Anterior cingulate cortex (tissue), 58 donors: ENCODE measurements around the gene PVALB.

Experiments
- DNase-seq, 58 donors: peaks; one replicate each; lab custom pipeline; 2025; lab: John Stamatoyannopoulos, UW

PVALB gene

DNA sequence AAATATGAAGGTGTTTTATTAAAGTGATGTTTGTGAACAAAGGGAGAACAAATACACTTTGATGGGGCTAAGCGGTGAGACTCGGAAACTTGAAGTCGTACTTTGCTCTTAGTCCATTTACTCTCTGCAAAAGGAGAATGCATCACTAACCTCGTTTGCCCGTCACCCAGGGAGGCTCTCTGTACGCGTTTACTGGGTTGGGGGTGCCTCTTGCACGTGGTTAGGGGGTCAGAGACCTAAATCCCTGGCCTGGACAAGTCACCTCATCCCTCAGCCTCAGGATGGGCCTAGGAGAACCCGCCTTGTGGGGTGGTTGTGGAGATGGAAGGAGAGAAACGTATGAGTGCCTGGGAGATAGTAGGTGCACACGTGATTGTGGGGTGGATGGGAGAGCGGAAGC lies 40.1 kb downstream of the PVALB start:
- peak in 1 of 58 donors; percentile 41 for DNase-seq

DNA sequence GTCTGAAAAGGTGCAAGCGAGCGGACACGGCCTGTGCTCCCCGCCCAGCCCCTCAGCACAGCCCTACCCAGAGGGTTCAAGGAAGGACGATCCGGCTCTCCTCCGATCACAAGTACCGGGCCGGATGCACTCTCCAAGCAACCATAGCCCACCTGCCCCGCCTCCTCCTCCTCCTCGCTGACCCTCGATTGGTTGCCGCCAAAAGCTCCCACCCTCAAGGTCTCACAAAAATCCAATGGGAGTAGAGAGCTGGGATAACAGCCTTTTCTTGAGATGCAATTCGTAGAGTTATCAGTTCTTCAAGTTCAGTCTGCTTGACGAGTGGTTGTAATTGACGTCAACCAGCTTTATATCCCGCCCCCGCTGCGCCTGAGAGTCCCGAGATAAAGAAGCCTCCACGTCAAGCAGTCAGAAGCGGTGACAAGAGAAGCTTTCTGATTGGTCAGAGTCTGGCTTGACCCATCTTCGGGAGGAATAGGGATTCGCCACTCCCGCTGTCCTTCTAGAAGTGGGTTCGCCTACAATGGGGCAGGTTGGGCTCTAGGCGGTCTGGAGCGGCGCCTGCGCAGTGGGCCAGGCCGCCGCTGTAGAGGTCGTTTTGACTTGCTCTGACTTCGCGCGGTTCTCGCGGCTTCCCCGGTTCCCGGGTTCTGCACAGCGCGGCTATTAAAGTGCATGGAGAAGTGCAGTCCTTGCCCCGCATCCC lies 40.7 kb downstream of the PVALB start, which contains the start of gene IFT27:
Gene IFT27 (minus strand): TSS at position 156 of the 706 bp plus-strand sequence. CDS start 412 bp downstream, outside the sequence.
- DNase-seq: peak; percentile 84 to 100 (median 99)

DNA sequence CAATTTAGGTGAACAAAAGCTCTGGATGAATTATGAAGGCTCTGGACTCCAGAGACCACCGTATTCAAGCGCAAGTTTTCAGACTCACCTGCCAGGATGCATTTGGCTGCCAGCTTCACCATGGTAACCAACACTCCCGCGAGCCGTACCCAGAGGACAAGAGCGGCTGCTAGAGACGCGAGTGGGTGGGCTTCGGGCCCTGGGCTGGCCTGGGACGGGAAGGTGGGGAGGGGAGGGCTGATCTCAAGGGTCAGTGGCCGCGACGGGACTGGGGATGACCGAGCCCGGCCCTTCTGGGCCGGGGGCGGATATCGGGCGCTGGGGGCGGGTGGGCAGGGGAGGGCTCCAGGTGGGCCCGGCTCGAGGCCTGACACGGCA lies 41.3 kb downstream of the PVALB start:
- DNase-seq: peak in 30 of 58 donors; percentile 16 to 80 (median 48)

DNA sequence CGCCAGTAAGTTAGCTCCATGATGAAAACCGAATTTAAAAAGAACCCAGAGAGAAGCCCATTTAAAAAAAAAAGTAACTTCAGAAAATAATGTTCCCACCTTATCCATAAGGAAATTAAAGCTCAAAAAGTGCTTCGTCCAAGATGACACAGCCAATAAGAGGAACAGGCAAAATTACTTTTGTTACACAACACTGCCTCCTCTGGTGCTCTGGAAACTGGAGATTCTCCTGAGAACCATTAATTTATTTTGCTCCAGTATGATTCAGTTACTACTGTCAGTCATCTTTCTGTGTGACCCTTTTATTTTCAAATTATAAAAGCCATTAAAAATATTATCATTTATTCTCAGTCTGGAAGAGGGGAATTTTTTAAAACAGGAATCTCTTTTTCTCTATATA lies 42.9 kb downstream of the PVALB start:
- peak in 2 of 58 donors; percentile 31 to 54 for DNase-seq

DNA sequence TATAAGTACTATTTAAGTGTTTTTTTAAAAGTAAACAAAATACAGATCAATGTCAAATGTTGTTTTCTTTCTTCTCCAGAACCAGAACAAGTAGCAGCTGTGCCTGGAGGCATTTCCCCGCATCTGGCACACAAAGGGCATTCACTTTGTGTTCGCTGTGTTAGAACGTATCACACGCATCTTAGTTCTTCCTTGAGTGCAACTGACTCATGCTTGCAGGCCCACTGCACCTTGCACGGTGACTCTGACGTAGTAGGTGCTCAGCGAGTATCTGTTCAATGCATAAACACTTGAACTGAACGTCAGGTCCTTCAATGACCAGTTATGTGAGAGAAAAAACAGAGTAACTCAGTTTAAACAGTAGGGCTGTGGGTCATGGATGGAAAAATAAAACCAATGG lies 44.4 kb downstream of the PVALB start:
- DNase-seq: no peak

DNA sequence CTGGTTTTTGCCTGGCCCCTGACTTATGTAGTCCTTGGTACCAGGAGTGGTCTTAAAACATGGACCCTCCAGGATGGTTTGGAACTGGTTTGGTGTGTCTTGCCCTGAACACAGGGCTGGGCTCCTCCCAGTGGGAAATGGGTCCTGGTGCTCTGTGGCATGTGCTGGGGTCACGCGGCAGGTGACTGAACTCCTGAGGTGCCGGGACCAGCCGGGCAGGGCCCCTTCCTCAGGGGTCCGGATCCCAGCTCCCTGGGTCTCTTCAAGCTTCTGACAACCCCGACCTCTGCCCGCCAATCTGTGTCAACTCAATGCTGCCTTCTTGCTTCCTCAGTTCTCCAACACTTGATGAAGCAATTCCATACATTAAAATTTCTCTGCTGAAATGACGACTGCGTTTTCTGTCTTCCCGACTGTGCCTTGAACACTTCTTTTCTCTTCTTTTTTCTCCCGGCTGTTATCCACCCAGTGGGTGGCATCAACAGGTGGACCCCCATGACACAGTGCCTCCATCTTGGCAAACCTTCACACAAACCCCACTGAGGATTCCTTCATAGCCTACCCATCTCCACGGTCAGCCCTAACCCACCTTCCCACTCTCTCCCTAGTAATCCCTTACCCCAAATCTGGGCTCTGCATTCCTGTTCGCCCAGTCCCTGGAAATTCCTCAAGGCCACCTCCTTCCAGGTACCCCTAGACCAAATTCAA lies 45.3 kb downstream of the PVALB start:
- DNase-seq: no peak

DNA sequence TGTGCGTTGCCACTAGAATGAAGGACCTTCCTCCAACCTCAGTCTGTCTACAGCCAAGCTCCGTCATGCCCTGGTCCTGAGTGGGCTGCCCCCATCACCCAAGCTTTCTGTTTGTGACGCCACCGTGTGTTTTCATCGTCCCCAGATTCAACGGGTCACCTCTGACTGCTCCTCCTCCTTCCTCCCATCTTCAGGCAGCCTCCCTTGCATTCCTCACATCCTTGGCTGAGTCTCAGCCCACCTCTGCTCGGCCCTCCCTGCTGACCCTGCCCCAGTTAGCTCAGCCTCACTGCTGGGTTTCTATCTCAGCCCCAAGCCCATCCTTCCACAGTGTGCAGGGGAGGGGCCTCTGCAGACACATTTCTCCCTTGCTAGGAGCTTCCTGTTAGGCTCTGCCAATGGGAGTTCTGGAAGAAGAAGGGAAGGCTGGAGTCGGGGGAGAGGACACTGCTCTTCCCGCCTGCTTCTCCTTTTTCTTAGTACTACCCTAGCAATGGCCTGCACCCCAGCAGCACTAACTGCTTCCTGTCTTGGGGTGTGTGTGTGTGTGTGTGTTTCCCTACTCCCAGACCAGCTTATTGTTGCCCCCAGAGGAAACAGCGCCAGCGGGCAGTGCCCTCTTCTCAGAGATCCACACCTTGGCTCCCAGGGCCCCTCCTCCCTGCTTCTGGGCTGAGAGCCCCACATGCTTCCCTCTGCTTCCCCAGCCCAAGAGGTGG lies 46.2 kb downstream of the PVALB start:
- DNase-seq: no peak

DNA sequence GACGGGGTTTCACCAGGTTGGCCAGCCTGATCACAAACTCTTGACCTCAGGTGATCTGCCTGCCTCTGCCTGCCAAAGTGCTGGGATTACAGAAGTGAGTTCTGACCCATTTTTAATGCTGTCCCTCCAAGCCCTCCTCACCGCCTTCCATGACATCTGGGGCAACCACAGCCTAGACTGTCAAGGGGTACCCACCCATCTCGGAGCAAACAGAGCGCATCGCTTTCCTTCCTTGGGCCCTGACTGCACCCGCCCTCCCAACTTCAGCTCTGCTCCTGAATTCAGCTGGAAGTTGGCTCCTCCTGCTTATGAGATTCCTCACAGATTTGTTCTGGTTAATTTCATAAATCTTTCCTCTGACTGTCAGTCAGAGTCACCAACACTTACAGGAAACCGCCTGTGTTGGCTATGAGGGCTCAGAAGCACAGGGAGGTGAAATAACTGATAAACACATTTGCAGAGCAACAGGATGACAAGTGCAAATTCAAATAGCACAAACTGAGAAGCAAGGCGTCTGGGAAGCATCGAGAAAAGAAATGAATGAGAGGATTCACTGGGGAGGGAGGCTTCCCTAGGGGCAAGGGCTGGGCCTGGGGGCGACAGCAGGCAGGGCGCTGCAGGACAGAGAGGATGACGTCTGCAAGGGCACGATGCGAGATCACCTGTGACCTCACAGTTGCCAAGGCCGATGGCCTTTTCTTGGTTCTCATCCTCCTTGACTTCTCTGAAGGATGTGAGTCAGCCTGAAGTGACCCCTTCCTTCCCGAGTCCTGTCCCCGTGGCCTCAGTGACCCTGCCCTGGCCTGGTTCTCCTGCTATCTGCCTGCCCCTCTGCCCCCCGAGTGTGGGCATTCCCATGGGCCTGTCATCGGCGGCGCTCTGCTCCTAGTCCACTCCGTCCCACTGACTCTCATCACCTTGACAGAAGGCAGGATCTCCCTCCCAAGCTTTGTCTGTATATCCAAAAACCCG lies 47.0 kb downstream of the PVALB start:
- no peak for DNase-seq

DNA sequence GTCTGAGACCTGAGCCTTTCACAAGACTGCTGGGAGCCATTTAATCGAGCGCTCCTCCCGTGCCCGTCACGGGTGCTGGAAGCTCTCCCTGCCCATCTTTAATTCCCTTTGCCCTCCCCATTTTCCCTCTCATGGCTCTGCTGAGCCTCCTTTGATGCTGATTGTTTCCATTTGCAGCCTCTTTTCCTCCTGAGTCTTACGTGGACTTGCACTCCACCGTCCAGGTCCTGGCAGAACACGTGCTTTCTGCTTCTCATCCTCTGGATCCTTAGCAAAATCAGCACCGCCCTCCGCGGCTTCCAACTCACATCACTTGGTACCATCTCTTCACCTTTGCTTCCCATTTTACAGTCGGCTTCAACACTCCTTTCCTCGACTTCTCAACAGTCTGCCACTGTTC lies 48.2 kb downstream of the PVALB start:
- DNase-seq: no peak

DNA sequence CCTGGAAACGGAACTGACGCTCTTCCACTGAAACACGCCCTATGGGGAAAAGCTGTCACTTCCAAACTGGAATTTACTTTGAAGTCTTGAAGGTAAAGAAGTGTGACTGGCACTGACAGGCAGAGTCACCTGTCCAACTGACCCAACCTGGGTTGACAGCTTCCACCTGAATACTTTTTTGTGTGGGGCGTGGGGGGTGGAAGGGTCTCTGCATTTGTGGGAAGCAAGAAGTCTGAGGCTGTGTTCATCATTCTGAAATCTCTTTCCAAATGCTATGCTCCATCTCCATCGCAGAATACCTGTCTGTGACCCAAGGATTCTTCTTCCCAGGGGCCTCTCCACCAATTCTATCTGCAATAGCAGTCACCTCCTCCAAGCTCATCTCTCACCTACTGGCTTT lies 48.7 kb downstream of the PVALB start:
- DNase-seq: no peak

DNA sequence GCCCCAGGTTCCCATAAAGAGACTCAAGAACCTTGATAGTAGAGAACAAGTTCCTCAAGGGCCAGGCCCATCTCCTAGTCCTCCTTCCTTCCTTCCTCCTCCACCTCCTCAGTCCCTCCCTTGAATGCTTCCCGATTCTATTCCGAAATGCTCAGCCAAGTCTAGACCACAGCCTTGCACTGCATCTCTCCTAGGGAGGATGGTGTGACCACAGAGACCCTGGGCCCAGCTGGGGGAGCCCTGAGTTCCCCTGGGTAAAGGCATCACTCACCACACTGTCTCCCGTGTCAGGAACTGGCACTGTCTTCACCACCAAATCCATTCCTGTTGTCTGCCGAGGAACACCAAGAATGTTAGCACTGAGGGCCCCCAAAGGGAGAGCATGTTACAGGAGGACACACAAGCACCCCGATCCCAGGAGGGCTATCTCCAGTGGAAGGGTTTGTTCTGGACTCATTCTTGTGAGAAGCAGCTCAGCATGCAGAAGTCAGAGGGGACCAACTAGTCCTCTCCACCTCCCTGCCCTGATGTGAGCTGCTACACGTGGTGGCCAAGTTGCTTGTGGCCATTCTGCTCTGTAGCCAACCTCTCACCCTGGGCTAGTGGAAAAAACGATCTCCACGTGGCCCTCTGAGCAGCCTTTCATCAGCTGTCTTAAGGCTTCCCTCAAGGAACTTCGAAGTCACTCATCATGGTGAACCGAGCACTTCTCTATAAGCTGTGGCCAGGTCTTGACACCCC lies 49.6 kb downstream of the PVALB start:
- DNase-seq: no peak

DNA sequence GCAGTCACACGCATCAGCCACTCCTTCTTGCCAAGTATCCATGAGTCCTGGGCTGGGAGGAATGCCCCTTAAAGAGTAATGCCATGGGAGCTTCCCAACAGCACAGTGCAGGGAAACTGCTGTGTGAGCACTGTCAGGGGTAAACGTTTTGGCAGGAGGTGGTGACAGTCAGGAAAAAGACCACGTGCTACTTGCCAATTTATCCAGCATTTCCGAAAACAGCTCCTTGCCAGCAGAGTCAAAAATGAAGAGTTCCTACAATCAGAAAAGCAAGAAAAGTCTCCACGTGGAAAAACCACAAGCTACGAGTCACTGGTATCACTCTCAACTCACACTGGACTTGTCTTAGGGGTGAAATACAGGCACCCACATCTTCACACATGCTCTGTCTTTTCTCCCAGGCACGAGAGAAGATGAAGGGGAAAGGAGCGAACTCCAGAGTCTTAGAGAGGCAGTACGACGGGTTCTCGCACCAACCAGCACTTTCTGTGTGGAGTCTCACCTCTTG lies 50.8 kb downstream of the PVALB start:
- DNase-seq: peak in 1 of 58 donors; percentile 20

DNA sequence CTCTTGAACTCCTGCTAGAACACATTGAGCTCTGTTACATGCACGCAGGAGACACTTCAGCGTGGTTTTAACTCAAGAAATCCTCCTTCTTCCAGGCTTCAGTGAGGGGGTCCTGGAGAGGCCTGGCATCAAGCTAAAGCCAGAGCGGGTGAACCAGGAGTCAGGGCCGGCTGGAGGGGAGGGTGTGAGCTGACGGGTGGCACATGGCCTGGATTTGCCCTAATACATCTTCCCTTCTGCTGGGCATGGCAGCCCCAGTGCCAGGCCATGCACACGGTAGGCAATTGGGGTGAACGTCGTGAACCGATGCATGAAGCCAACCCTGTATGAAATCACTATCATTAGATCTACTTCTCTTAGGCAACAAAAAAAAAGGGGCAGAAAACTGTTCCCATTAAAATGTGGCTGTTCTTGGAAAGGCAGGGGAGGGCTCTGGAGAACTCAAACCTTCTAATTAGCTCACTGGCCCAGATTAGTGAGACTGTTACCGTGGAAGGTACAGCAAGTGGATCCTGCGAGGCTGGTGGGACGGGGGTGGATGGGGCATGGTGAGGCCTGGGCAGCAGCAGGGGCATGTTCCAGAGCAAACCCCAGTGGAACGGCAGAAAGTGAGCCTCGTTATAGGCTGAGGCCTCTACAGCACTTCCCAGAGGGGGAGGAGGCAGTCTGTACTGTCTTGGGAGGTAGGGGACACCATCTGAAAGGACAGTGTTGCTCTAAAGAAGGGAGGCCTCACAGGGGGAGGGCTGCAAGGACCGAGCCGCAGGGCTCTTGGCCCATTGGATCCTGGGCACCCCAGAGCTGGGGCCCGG lies 51.5 kb downstream of the PVALB start:
- DNase-seq: peak in 1 of 58 donors; percentile 36

DNA sequence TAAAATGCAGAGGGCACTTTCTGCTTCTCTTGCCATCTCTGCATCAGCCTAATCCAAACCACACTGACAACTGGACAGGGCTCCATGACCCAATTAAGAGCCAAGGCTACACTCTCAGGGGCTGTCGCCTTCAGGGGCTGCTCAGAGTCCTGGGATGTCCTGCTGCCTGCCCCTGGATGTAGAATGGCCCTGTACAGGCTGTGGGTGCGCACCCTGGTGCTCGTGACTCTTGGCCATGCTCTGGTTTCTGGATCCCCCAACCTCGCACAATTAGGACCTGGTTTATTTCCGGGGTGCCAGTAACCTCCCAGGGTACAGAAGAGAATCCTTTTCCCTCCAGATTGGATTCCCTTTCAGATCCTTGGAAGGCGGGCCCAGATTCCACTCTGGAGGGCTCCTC lies 52.2 kb downstream of the PVALB start:
- peak in 5 of 58 donors; percentile 15 to 26 (median 23) for DNase-seq

DNA sequence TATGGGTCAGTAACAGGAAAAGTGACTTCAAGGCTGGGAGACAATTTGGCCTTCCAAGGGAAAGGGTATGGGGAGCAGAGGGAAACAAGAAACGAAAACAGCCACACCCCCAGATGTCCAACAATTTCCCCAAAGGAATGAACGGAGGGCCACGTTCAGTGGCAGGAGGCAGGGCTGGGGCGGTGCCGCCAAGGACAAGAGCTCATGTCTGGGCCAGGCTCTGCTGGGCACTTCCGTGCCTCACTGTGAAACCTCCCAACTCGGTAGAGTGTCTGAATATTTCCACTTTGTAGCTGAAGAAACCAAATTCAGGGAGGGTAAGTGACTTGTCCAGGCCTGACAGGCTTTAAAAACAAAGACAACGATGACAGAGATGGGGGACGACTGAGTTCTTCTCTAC lies 52.8 kb downstream of the PVALB start:
- DNase-seq: no peak

DNA sequence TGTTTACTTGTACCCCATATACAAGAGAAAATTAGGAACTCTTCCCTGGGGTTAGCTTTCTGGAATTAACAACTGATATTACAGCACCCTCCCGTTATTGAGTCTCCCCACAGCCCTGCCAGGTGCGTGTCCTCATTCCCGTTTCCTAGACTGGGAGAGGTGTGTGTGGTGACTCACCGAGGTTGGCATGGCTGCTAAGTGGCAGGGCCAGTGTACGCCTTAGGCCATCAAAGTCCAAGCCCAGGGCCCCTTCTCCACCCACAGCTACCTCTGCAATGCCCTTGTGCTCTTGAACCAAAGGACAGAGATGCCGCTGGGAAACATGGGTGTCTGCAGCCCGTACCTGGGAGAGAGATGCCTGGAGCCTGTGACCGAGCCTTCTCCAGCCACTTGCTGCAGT lies 53.3 kb downstream of the PVALB start:
- no peak for DNase-seq

DNA sequence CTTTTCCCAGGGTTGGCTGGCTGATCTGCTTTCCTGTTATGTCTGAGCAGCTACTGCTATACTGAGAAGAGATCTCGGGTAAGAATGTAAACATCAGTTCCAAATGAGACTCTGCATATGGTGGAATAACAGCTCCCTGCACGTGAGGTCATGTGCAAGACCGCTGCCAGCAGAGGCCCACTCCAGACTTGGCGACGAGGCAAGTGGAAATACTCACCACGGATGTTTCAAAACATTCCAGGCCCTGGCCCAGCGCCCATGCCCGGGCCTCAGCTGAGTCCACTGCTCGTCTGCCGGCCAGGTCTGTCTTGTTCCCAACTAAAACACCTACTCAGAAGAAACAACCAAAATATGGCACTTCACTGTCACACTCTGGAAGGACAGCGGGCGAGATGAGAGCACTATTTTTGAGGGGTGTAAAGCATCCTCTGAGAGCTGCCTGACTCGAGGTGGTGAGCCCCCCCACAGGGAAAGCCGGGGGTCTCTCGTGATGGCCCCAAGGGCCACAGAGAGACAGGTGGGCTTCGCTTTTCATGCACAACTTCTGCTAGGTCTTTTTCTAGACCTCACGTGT lies 54.1 kb downstream of the PVALB start:
- no peak for DNase-seq
